ENCODE data around the gene RNU11.
"Not testable (repeated sequence)": the region's sequence is repeated elsewhere in the genome, so short reads cannot be mapped to it uniquely, and the experiment has no call there.

RNU11 gene

DNA sequence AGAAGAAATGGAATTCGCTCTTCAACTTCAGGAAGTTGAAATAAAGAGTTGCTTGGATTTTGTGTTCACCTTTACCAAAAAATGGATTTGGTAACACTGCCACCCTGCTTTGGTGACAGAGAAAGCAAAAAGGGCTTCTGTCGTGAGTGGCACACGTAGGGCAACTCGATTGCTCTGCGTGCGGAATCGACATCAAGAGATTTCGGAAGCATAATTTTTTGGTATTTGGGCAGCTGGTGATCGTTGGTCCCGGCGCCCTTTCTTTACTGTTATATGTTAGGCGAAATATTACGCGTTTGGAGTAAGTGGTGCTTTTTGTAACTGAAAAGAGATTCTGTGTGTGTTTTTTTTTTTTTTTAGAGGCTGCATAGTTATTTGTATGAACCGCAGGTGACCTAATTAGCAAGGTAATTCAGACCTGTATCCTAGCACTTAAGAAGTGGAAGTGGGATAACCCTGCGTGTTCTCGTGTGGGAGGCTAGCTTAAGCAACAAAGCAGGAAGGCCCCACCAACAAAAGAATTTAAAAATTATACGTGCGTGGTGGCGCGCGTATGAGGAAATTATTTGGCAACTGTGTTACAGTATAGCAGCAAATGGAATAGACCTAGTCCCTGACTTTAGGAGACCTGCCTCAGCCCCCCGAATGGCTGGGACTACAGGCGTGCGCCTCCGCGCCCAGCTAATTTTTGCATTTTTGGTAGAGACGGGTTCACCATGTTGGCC lies at the start of gene RNU11:
Gene RNU11 (plus strand): TSS at position 127 of the 725 bp plus-strand sequence.
- peak; percentile 87 to 88 for DNase-seq

DNA sequence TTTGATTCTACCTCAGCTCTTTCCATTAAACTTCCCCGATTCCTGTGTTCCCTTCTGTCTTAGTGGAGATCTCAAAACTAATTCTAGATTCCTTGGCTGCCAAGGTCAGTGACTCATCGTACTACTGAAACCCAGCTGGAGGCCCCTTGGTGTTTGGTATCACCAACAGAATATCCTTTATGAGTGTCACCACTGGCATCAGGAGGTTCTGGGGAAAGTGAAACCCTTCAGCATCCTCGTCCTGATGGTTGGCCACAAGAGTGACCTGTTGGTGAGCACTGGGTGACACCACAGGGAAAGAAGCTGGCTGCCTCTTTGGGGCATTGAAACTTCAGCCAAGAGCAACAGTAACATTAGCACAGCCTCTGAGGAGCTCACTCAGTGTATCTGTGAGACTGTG lies 46.7 kb upstream of the RNU11 start:
- no peak for DNase-seq

DNA sequence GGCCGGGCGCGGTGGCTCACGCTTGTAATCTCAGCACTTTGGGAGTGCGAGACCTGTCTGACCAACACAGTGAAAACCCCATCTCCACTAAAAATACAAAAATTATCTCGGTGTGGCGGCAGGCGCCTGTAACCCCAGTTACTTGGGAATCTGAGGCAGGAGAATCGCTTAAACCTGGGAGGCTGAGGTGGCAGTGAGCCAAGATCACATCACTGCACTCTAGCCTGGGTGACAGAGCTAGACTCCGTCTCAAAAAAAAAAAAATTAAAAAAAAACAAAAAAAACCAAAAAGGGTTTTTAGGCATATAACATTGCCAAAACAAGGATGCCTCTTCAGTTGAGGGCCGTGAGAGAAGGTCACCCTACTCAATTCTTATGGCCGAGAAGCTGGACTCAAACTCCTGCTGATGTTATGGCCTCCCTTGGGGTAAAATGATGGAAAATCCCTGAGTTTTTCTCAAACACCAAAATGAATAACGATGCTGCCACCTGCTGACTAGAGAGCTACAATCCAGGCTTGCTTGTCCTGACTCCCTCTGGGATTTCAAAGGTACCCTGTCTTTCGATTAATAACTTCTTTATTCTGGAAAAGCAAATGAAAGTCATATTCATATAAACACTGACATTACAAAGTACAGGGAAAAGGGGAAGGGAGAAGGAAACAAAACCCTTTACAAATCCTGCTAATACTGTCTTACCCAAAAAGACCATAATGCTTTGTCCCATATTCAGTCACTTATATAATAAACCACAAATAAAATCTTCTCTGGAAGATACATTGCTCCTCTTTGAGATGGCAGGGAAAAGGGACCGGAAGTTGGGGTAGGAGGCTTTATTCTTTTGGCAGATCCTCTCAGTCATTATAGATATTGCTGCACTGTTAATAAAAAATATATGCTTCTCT lies 45.6 kb upstream of the RNU11 start:
- peak in 1 of 2 experiments; percentile 27 for DNase-seq

DNA sequence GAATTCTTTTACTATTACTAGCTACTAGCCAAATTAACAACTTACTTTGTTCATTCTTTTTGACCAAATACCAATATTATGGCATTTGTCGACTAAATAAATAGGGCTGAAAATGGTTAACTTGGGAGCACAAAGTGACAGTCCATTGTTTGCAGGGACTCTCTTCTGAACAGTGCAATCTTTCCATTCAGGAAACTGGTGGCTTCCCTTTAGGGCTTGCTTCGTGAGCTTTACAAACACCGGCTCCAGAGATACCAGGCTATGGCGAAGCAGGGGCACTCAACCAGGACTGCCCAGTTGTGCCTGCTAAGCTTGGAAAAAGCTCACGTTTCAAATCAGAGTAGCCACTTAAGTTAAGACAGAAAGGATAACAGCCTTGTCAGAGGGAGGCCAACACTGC lies 44.0 kb upstream of the RNU11 start:
- DNase-seq: no peak

DNA sequence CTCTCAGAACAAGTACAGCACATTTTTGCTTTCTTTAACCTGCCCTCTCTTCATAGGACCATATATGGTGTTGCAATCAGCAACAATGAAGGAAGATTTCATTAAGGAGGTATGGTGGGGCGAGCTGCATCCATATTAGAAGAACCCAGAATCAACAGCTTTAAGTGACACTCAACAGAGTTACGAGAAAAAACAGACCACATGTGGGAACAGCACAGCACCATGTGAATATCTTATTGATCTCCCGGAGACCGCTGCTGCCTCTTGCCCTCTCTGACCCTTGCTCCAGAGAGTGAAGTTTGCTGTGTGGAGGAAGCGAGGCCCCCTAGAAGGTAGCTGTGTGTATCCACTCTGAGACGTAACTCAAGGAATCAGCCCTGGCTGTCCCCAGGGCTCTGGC lies 43.4 kb upstream of the RNU11 start:
- DNase-seq: no peak

DNA sequence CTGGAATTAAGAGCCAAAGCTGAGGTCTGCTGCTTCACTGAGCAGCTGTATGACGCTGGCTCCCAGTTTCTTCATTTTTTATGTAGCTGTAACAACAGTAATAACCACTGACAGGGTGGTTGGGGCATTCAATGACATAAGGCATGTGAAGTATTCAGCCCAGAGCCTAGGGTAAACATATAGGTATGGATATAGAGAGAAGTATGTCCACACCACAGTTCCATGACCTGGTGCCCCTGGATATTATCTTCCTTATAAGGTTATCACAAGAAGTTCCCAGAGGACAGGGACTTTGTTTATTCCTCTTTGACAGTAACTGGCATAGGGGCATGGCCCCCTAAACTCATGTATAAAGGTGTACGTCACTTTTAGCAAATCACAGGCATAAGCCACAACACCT lies 41.6 kb upstream of the RNU11 start:
- DNase-seq: no peak

DNA sequence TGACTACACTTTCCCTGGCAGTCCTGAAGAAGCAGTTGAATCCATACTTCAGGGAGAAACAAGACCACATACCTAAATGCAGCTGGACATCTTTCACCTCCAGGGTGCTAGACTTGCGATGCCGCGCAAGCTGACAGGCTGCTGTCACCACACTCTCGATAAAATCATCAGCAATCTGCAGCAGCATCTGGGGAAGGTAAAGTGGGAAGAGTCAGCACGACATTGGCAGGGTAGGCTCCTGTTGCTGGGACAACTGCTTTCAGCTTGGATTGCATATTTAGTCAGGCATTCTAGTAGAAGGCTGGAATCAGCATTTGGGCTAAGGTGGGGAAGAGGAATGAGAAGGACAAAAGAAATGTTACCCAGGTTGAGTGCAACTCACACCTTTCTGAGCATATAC lies 35.2 kb upstream of the RNU11 start:
- no peak for DNase-seq

DNA sequence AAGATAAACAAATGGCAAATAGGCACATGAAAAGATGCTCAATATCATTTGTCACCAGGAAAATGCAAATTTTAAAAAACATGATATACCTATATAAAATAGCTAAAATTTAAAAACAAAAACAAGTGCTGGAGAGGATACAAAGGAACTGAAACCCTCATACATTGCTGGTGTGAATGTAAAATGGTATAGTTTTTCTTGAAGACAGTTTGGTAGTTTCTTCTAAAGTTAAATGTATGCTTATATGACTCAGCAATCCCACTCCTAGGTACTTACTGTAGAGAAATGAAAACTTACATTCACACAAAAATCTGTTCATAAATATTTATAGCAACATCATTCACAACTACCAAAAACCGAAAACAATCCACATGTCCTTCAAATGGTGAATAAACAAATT lies 16.7 kb upstream of the RNU11 start:
- DNase-seq: no peak

DNA sequence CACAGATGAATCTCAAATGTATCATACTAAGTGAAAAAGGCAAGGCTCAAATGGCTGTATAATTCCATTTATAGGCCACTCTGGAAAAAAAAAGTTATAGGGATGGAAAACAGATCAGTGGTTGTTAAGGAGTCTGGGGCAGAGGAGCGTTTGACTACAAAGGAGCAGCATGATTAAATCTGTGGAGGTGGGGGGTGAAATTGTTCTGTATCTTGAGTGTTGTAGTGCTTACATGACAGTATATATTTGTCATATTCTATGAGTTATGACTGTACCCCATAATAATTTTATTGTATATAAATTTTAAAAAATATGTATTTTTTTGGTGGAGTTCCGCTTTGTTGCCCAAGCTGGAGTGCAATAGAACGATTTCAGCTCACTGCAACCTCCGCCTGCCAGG lies 15.8 kb upstream of the RNU11 start:
- no peak for DNase-seq

DNA sequence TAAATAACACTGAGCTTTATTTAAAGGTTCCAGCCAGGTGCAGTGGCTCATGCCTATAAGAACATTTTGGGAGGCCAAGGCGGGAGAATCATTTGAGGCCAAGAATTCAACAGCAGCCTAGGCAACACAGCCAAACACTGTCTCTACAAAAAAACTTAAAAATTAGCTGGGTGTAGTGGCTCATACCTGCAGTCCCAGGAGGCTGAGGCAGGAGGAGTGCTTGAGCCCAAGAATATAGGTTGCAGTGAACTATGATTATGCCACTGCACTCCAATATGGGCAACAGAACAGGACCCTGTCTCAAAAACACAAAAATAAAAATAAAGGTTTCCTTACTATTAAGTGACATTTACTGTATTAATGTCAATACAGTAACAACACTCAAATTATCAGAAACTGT lies 7.6 kb upstream of the RNU11 start:
- peak; percentile 23 to 27 for DNase-seq

DNA sequence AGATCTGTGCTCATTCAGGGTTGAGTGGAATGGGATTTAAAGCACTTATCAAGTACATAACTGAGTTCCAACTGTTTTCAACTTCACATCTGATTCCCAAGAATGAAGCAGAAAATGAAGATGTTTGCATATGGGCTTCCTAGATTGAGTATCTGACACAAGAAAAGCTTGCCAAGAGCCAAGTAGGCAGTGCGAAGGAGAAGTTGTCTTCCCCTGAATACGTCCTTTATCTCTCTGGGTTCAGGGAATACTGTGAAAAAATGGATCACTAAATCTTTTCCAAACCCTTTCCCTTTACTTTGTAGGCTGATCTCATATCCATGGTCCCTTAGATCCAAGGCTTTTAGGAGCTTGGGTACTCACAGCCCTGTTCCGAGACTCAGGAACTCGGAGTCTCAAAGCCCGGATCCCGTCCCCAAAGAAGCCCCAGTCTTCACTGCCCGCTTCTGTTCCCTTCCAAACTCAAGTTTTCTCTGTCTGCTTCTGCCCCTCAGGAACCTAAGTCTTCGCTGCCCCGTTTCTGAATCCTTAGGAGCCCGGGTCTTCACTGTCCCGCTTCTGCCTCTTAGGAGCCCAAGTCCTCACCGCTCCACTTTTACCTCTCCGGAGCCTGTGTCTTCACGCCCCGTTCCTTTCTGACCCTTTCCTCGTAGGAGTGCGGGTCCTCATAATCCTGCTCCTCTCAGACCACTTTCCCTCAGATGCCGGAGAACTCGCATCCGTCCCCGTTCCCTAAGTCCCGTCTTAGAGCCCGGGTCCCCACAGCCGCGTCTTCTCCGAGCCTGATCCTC lies 6.1 kb upstream of the RNU11 start:
- DNase-seq: no peak

DNA sequence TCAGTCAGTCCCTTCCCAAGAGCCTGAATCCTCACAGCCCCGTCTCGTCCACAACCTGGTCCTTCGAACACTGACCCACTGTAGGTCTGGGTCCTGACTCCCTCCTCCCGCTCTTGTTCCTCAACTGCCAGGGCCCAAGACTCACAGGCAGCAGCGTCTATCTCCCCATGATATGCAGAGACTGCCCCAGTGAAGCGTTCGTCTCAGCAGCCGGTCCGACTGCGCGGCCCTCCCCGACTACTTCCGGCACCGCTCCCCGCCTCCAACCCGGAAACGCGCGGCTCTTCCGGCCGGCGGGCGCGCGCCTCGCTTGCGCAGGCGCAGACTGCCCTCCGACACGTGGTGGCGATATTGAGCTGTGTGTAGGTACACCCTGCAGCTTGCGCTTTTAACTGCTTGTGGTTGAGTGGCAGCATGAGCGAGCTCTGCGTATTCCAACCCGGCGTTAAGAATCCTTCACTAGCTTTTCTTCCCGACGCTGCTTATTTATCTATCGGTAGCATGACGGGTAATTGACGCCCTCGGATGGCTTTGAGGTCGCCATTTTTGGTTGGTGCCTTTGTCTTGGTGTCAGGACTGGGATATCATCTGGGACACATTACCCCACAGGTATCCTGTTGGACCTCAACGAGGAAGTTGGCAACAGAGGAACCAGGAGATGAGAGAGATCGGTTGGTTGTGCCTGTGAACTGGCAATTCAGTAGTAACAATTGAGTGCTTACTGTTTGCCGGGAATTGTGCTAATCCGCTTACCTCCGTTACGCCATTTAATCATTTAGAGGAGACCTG lies 5.4 kb upstream of the RNU11 start, which contains the start of gene TAF12:
Gene TAF12 (minus strand): TSS at position 221 of the 789 bp plus-strand sequence. CDS start 20,986 bp downstream, outside the sequence.
- DNase-seq: peak; percentile 87 to 88

DNA sequence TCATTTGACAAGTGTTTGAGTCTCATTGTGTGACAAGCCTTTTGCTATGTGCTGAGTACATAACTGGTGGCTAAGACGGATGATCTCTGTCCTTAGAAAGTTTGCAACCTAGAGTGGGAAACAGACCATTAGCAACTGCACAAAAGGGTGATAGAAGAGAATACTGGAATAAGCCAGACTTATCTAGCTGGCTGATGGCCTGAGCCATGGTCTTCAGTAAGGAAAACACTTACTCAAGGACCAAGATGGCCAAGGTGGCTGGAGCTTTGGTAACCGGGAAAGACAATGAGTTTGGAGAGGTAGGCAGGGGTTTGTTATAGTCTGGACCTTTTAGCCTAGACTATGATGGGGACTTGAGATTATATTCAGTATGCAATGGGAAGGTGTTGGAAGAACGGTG lies 3.9 kb upstream of the RNU11 start:
- no peak for DNase-seq

DNA sequence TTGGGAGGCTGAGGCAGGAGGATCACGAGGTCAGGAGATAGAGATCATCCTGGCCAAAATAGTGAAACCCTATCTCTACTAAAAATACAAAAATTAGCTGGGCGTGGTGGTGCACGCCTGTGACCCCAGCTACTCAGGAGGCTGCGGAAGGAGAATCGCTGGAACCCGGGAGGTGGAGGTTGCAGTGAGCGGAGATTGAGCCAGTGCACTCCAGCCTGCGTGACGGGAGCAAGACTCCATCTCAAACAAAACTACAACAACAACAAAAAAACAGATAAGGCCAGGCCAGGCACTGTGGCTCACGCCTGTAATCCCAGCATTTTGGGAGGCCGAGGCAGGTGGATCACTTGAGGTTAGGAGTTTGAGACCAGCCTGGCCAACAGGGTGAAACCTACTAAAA lies 3.0 kb upstream of the RNU11 start:
- DNase-seq: not testable (repeated sequence)

DNA sequence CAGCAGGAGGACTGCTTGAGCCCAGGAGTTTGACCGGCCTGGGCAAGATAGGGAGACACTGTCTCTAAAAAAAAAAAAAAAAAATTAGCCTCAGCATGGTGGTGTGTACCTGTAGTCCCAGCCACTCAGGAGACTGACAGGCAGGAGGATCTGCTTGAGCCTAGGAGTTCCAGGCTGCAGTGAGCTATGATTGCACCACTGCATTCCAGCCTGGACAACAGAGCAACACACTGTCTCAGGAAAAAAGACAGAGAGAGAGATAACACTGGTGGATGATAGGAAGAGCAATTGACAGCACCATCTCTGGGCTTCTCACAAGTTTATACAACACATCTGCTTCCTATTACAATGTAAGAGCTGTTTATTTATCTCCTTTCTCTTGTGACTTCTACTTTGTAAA lies 2.4 kb upstream of the RNU11 start:
- no peak for DNase-seq

DNA sequence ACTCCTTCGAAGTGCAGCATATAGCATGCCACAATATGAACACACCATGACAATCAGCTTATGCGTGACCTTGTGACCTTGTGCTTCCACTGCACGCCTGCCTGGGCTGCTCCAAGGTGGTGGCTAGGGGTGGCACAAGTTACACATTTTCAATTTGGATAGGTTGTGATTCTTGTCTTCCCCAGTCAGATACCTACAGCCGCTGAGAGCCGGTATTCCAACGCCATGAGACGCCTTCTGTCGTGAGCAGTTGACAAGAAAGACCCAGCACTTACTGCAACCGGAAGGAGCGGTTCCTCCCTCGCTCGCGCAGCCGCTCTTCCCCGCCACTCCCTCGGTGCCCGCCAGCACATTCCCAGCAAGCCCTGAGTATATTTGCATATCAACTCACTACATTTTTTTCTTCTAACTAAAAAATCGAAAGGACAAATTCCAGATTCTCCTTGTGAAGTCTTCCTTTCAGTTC lies 359 bp upstream of the RNU11 start:
- peak; percentile 83 to 86 for DNase-seq

DNA sequence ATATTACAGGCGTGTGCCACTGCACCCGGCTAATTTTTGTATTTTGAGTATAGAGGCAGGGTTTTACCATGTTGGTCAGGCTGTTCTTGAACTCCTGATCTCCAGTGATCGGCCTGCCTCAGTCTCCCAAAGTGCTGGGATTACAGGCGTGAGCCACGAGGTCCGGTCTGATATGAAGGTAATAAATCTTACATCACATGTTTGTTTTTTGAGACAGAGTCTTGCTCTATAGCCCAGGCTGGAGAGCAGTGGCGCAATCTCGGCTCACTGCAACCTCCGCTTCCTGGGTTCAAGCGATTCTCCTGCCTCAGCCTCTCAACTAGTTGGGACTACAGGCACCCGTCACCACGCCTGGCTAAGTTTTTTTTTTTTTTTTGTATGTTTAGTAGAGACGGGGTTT lies 4.7 kb downstream of the RNU11 start:
- DNase-seq: not testable (repeated sequence)

DNA sequence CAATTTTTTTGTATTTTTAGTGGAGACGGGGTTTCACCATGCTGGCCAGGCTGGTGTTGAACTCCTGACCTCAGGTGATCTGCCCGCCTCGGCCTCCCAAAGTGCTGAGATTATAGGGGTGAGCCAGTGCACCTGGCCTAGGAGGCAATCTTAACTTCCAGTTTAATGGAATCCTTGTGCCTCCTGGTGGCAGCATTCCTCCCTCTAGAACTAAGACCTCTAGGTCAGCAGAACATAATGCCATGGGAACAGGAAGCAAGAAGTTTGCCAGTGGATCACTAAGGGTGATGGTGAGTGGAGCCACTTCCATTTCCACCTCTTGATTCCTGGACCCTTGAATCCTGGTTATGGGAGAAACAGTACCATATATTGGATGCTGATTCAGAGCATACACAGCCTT lies 5.5 kb downstream of the RNU11 start:
- DNase-seq: not testable (repeated sequence)

DNA sequence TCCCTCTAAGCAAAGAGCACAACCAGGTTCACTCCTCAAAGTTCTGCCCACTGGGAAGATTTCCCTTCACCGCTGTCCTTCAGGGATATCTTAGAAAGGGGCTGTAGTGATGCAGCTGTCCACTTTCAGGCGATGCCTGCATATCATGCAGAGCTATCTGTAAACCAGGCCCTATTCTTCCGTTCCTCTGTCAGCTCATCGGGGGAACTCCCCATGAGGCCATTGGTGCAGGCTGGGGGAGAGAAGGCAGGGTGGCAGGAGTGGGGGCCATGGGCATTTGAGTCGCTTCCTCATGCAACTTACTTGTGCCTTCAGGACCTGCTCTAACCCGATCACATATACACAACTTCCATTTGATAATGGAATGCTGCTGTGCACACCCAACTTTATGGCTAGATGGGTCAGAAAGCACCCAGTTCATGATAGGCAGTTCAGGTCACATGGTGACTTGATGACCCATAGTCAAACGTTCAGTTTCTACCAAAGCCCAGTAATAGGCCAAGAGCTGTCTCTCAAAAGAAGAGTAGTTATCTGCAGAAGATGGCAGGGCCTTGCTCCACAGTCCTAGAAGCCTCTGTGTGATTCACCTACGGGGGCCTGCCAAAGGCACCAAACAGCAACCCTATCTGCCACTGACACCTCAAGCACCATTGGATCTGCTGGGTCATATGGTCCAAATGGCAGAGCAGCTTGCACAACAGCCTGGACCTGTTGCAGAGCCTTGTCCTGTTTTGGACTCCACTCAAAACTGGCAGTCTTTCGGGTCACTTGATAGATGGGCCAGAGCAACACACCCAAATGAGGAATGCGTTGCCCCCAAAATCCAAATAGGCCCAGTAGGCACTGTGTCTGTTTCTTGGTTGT lies 7.3 kb downstream of the RNU11 start:
- DNase-seq: not testable (repeated sequence)

DNA sequence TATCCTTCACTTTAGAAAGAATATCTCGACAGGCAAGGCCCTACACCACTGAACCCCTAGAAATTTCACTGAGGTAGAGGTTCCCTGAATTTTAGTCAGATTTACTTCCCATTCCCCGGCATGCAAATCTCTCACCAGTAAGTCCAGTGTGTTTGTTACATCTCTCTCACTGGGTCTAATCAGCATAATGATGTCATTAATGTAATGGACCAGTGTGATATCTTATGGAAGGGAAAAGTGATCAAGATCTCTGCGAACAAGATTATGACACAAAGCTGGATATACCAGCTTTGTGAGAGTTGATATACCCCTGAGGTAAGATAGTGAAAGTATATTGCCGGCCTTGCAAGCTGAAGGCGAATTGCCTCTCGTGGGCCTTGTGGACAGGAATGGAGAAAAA lies 7.9 kb downstream of the RNU11 start:
- DNase-seq: no peak

DNA sequence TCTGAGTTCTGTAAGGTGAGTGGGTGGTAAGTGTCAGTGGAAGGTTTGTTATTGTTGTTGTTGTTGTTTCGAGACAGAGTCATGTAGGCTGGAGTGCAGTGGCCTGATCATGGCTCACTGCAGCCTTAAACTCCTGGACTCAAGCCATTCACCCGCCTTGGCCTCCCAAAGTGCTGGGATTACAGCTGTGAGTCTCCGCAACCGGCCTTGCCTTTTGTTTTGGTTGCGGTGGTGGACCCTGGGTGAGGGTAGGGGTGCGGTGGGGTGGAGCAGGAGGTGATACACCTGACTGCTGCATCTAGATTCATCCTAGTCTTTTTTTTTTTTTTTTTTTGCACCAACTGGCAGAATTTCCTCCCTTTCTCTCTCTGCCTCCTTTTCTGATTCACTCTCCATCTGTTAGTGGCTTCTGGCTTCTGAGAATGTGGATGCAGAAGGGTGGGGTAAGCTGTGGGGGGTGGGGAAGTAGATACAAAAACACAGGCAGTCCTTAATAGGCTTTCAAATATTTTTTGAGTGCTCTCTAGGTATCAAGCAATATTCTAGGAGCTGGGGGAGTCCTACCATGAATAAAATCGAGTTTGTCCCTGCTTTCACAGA lies 15.6 kb downstream of the RNU11 start:
- no peak for DNase-seq

Measured in activated CD4-positive, alpha-beta T cell treated with anti-CD3 and anti-CD28 coated beads, Interleukin-2, amount 50 U/mL, for 4 hours (primary cell).